Sigmoid colon (tissue), 4 donors: ENCODE results near the gene RNASEL.

Experiments
- CTCF ChIP-seq, 4 experiments: fragments of 450-650 bp in 3 of 4; fragments of 200-600 bp in 1 of 4; IDR thresholded peaks; one replicate each; pipeline ENCODE4 v1.5.1; 2016 to 2019; ENCODE audit warnings: antibody characterized with exemption in 4 of 4, mild to moderate bottlenecking in 3 of 4, moderate library complexity in 2 of 4
- POLR2AphosphoS5 ChIP-seq, 4 donors: sonication (generic); formaldehyde crosslinking; IDR thresholded peaks; one replicate each; pipeline ENCODE4 v1.6.1; 2017; ENCODE audit warnings: antibody characterized with exemption in 4 of 4

GRCh38 chr1:182603646-182604174 lies 14.7 kb upstream of the RNASEL start:
- TF ChIP-seq CTCF (IDR thresholded peaks at IDR 0.05) = no peak
- TF ChIP-seq POLR2AphosphoS5 (IDR thresholded peaks at IDR 0.05) = no peak
